Activated T-cell treated with anti-CD3 and anti-CD28 coated beads for 4 hours (primary cell): Measurements from ENCODE around the gene URM1.
"Not testable (repeated sequence)": the region's sequence is repeated elsewhere in the genome, so short reads cannot be mapped to it uniquely, and the experiment has no call there.

ENCODE experiments used
- DNase-seq: peaks from one replicate; pipeline ENCODE4 v3.0.0-alpha.2; 2020

URM1 gene

DNA sequence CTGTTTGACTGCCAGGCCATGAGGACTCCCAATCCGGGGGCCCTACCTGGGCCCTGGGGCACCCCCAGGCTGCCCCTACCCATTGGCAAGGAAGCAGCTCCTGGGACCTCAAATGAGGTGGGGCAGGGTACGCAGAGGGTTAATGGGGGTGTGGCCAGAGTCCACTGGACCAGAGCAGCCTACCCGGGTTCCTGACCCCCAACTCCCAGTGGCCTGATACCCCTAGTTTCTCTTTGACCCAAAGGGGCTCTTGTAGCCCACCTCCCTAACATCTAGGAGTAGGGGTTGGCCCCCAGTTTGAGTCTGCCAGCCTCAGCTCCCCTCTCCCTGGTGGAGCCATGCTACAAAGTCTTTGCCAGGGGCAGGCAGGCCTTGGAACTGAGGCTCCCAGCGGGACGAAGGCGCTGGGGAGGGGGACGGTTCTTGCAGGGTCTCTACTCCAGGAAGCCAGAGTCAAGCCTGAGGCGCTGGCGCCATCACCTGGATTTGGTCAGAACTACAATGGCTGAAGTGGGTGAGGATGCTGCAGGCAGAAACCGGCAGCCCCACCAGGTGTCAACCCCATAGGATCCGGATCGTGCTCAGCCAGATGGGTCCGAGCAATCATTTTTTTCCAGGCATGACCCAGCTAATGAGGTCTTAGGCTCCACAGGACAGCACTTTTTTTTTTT lies 41.1 kb downstream of the URM1 start:
- peak; percentile 33 for DNase-seq

DNA sequence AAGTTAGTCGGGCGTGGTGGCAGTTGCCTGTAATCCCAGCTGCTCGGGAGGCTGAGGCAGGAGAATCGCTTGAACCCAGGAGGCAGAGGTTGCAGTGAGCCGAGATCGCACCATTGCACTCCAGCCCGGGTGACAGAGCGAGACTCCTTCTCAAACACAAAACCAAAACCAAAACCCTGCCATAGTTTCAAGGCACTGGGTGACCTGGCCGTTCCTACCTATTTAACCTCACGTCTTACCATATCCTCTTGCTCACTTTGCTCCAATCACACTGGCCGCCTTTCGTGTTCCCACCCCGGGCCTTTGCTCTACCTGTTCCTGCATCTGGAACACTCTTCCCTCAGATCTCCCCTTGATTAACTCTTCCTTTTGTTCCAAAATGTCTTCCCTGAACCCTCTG lies 42.6 kb downstream of the URM1 start:
- DNase-seq: not testable (repeated sequence)

DNA sequence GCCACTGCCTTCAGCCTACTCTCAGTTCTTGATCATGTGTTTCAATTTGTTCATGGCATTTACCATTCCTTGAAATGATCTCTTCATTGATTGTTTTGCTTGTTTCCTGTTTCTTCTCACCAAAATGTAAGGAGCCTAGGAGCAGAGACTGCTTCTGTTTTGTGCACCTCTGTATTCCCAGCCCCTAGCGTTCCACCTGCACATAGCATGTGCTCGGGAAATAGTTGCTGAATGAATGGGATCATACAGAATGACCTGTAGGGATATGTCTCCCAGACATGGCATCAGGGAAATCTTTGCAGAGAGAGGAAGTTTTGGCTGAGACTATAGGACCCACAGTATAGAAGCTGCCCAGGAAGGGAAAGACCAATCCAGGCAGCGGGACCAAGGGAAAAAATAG lies 43.3 kb downstream of the URM1 start:
- DNase-seq: no peak

DNA sequence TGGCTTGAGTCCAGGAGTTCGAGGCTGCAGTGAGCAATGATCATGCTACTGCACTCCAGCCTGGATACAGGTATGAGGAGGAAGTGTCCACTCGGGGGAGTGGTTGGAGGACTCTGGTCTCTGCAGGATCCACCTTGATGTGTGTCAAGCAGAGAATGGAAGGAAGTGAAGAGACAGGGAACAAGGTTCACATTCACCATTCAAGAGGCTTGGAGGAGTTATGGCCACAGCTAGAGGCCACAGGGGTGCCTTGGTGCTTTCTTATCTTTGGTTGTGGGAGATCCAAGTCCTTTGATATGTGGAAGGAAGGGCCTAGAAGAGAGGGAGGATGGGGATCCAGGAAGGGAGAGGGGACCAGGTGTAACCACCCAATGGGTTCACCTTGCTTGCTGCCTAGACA lies 44.1 kb downstream of the URM1 start:
- no peak for DNase-seq

DNA sequence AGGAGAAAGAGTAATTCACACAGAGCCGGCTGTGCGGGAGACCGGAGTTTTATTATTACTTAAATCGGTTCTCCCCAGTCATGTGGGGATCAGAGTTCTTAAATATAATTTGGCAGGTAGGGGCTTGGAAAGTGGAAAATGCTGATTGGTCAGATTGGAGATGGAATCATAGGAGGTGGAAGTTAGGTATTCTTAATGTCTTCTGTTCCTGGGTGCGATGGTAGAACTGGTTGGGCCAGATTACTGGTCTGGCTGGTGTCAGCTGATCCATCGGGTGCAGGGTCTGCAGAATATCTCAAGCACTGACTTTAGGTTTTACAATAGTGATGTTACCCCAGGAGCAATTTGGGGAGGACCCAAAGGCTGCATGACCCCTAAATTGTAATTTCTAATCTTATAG lies 44.8 kb downstream of the URM1 start:
- no peak for DNase-seq

GRCh38 chr9:128416432-128417019 lies 45.4 kb downstream of the URM1 start:
- no peak for DNase-seq

DNA sequence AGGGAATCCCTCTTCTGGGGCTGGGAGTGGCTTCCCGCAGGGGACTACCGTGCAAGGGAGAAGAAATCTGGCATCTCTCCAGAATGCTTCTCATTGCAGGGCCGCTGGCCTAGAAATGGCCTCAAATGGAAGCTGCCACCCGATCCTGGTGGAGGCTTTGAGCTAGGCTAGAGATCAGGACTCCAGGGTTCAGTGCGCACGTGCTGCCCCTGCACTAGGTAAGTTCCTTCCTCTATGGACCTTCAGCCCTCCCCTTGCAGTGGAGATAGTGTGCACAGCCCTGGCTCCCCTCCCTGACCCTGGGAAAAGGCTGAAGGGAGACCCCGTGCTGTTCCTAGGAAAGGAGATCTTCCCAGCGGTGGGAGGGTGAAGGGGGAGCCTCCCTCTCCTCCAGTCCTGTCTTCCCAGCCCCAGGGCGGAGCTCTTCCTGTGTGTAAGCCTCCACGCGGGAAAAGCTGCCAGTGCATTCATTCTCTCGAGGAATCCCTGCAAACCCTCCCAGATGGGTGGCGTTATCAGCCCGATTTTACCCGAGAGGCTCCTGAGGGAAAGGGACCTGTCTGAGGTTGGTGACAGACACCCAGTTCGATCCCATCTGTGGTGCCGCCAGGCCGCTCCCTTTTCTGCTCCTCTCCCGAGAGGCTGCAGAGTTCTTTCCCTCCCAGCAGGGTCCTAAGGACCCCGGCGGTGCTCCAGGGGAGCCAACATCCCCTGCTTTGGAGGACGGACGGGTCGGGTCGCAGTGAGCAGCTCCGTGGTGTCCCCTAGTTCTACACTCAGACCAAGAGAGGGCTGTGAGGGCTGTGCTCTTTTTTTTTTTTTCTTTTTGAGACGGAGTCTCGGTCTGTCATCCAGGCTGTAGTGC lies 48.1 kb downstream of the URM1 start:
- DNase-seq: no peak

- DNase-seq: peak; percentile 56
Measured at GRCh38 chr9:128420060-128420650, 49.0 kb downstream of the URM1 start.

DNA sequence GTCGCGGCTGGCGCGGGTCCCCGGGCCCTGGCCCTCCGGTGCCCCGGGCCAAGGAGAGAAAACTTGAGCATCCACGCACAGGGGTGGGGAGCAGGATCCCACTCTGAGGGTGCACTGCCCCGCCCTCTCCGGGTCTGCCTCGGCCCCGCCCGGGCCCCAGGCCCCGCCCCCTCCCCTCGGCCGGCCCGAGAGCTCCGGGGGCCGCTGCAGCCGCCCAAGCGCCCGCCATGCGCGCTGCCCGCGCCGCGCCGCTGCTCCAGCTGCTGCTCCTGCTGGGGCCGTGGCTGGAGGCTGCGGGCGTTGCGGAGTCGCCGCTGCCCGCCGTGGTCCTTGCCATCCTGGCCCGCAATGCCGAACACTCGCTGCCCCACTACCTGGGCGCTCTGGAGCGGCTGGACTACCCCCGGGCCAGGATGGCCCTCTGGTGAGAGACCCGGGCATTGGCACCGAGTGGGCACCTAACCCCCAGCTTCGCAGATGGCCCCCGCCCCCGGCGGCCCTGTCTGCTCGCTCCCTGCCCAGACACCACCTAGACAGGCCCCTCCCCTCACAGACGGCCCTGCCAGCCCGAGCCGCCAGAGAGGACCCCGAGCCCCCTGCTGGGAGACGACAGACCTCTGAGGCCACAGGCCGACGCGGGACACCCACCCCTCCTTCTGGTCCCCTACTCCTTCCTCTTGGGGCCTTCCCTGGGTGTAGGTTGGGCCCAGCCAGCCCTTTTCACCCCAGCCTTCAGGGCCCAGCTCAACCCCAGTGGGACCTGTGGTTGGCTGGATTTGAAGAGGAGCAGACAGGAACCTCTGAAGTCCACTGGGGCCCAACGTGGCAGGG lies 49.7 kb downstream of the URM1 start, which contains the start of gene CERCAM:
Gene CERCAM, plus strand, starts transcription at position 207 of the 831 bp plus-strand sequence. Its CDS starts 21 bp downstream, at position 228.
- peak; percentile 20 for DNase-seq

DNA sequence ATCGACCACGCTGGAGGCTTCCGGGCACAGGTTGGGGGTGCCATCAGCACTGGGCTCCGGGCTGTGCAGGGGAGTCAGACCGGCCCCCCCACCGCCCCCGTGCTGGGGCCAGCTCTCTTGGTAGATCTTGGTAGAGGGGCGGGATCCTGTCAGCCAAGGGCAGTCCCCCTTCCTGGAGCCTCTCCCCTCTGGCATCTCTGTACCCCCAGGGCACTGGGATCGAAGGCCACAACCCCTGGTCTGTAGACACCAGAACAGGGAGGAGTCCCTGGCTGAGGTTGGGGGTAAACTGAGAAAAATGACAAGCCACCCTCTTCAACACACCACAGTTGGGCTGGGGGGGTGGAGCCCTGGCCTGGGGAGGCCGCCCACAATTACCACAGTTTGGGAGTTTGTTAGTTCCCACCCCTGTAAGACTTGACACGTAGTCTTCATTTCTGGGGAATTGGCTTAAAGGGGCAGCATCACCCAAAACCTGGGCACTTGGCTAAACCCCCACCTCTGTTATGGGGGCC lies 50.4 kb downstream of the URM1 start:
- no peak for DNase-seq

- DNase-seq: not testable (repeated sequence)
Measured at GRCh38 chr9:128422022-128422782, 51.0 kb downstream of the URM1 start.

DNA sequence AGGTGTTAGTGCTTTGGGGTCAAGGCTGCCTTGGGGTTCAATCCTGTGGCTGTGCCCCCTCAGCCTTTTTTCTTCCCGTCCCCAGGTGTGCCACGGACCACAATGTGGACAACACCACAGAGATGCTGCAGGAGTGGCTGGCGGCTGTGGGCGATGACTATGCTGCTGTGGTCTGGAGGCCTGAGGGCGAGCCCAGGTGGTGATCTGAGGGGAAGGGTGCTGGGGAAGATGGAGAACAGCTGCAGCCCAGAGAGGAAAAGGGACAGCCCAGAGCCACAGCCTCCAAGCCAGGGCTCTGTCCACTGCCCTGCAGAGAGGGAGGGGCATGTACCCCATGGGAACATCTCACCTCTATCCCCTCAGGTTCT lies 51.6 kb downstream of the URM1 start:
- no peak for DNase-seq

- DNase-seq: not testable (repeated sequence)
Measured at GRCh38 chr9:128423356-128423755, 52.2 kb downstream of the URM1 start.

DNA sequence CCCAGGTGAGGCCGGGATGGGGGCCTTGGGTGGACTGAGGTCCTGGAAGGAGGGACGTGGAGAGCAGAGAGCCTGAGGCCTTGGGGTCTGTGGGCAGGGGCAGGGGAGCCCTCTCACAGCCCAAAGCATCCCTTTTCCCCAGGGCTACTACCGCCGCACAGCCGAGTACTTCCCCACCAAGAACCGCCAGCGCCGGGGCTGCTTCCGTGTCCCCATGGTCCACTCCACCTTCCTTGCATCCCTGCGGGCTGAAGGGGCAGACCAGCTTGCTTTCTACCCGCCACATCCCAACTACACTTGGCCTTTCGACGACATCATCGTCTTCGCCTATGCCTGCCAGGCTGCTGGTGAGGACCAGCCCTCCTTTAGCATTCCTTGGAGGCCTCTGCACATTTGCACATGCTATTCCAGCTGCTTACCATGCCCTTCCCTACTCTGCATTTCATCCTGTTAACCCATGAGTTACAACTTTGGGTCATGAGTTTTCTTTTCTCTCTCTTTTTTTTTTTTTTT lies 53.1 kb downstream of the URM1 start:
- no peak for DNase-seq

- DNase-seq: no peak
Measured at GRCh38 chr9:128428644-128429512, 57.7 kb downstream of the URM1 start.

DNA sequence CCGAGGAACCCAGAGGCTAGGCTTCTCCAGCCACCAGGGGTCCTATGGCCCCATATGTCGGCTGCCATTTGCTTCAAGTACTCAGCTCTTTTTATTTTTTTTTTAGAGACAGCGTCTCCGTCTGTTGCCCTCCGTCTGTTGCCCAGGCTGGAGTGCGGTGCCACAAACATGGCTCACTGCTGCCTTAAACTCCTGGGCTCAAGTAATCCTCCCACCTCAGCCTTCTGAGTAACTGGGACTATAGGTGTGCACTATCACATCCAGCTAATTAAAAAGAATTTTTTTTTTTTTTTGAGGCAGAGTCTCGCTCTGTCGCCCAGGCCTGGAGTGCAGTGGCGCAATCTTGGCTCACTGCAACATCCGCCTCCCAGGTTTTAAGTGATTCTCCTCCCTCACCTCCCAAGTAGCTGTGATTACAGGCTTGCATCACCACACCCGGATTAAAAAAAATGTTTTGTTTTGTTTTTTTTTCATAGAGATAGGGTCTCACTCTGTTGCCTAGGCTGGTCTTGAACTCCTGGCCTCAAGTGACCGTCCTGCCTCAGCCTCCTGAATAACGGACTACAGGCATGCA lies 58.4 kb downstream of the URM1 start:
- DNase-seq: no peak

- no peak for DNase-seq
Measured at GRCh38 chr9:128431207-128431606, 60.0 kb downstream of the URM1 start.

DNA sequence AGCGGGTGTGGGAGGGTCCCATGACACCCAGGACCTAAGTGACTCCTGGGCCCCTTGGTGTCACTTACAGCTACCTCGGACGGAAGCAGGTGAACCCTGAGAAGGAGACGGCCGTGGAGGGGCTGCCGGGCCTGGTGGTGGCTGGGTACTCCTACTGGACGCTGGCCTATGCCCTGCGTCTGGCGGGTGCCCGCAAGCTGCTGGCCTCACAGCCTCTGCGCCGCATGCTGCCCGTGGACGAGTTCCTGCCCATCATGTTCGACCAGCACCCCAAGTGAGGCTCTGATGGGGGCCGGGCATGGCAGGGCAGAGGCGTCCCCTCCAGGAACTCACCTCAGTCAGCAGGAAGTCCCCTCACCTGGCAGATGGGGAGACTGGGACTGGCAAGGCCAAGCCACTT lies 63.2 kb downstream of the URM1 start:
- DNase-seq: no peak

DNA sequence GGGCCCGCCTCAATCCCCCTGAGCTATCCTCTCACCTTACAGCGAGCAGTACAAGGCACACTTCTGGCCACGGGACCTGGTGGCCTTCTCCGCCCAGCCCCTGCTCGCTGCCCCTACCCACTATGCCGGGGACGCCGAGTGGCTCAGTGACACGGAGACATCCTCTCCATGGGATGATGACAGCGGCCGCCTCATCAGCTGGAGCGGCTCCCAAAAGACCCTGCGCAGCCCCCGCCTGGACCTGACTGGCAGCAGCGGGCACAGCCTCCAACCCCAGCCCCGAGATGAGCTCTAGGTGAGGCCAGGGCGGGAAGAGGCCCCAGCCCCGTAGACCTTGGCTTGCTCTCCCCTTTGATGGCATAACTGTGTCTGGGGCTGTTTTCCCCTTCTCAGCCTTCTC lies 64.4 kb downstream of the URM1 start:
- no peak for DNase-seq
